HepG2 (cell line): ENCODE data around the gene POC1A. TPM values are rescaled to one million over a fixed set of nuclear protein-coding genes. Genes with fewer than 3 reads are reported as not detected.

Source experiments
- ARID2 ChIP-seq: sonication (generic); formaldehyde crosslinking; IDR thresholded peaks from 2 replicates; pipeline ENCODE4 v1.8.1; 2022; ENCODE audit warnings: mild to moderate bottlenecking, missing genetic modification reagents, borderline replicate concordance
- GFI1 ChIP-seq: sonication (generic); formaldehyde crosslinking; IDR thresholded peaks from 2 replicates; pipeline ENCODE4 v1.5.0; 2020; ENCODE audit warnings: missing genetic modification reagents, mild to moderate bottlenecking, borderline replicate concordance
- NFATC3 ChIP-seq: sonication (generic); formaldehyde crosslinking; IDR thresholded peaks from 2 replicates; pipeline ENCODE4 v1.5.1; 2020; ENCODE audit warnings: mild to moderate bottlenecking, missing genetic modification reagents
- ZBTB38 ChIP-seq: sonication (generic); formaldehyde crosslinking; IDR thresholded peaks from 2 replicates; pipeline ENCODE4 v1.5.1; 2020; ENCODE audit warnings: mild to moderate bottlenecking, missing genetic modification reagents
- ZMAT3 ChIP-seq: sonication (generic); formaldehyde crosslinking; conservative IDR thresholded peaks from 2 replicates; pipeline ENCODE4 v1.7.0; 2021; ENCODE audit warnings: missing genetic modification reagents
- ZNF460 ChIP-seq: sonication (generic); formaldehyde crosslinking; IDR thresholded peaks from 2 replicates; pipeline ENCODE4 v1.5.1; 2020; ENCODE audit warnings: missing genetic modification reagents, mild to moderate bottlenecking, borderline replicate concordance
- polyA plus RNA-seq, 8 experiments: library from polyadenylated mRNA; depleted of rRNA in 3 of 8; stranded (reverse) in 7 of 8; unstranded in 1 of 8; fragments of >200 nt; fragmentation: Illumina TruSeq in 4 of 8; extraction: Trizol in 4 of 8; gene quantifications; 2 replicates each; pipeline versions ENCODE4 v1.2.1 to v1.2.3, GENCODE V29; 2011 to 2016; ENCODE audit warnings: low read depth in 4 of 8, missing spikeins in 1 of 8, mixed read lengths in 1 of 8; ENCODE audit not compliant: insufficient read depth in 1 of 8
- total RNA-seq, 5 experiments: library from RNA; depleted of rRNA; stranded (reverse); fragments of >200 nt; fragmentation: Illumina TruSeq; extraction: Trizol; gene quantifications; 2 replicates each; pipeline ENCODE4 v1.2.3, GENCODE V29; 2016; ENCODE audit warnings: low read depth in 1 of 5
- TF ChIP-seq, protein P1 (sequence below): sonication (generic); formaldehyde crosslinking; IDR thresholded peaks from 2 replicates; pipeline ENCODE4 v1.9.0; 2022; ENCODE audit warnings: low read depth, missing genetic modification reagents
- TF ChIP-seq, protein P2 (sequence below): sonication (generic); formaldehyde crosslinking; IDR thresholded peaks from 2 replicates; pipeline ENCODE4 v1.5.1; 2020; ENCODE audit warnings: missing genetic modification reagents, mild to moderate bottlenecking, borderline replicate concordance
- TF ChIP-seq, protein P3 (sequence below): sonication (generic); formaldehyde crosslinking; IDR thresholded peaks from 2 replicates; pipeline ENCODE4 v1.4.0; 2020; ENCODE audit warnings: missing genetic modification reagents, borderline replicate concordance
- TF ChIP-seq, protein P4 (sequence below): sonication (generic); formaldehyde crosslinking; IDR thresholded peaks from 2 replicates; pipeline ENCODE4 v1.4.0; 2020; ENCODE audit warnings: missing genetic modification reagents, borderline replicate concordance
- TF ChIP-seq, protein P5 (sequence below): sonication (generic); formaldehyde crosslinking; IDR thresholded peaks from 2 replicates; pipeline ENCODE4 v1.4.0; 2020; ENCODE audit warnings: missing genetic modification reagents, borderline replicate concordance

POC1A gene
- total and polyA plus RNA-seq, 2 of the 13 experiments (the other 11 are each of a cell fraction or from before 2014, with no cell fraction given), result 14.6 to 20.0 TPM

- TF ChIP-seq, protein P1, sequence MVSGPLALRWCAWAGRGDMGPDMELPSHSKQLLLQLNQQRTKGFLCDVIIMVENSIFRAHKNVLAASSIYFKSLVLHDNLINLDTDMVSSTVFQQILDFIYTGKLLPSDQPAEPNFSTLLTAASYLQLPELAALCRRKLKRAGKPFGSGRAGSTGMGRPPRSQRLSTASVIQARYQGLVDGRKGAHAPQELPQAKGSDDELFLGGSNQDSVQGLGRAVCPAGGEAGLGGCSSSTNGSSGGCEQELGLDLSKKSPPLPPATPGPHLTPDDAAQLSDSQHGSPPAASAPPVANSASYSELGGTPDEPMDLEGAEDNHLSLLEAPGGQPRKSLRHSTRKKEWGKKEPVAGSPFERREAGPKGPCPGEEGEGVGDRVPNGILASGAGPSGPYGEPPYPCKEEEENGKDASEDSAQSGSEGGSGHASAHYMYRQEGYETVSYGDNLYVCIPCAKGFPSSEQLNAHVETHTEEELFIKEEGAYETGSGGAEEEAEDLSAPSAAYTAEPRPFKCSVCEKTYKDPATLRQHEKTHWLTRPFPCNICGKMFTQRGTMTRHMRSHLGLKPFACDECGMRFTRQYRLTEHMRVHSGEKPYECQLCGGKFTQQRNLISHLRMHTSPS (CRISPR knock-in tag), result peak; percentile 14; the same call in 1 of the 2 replicates
- TF ChIP-seq NFATC3 (CRISPR knock-in tag), result no peak
- TF ChIP-seq, protein P2, sequence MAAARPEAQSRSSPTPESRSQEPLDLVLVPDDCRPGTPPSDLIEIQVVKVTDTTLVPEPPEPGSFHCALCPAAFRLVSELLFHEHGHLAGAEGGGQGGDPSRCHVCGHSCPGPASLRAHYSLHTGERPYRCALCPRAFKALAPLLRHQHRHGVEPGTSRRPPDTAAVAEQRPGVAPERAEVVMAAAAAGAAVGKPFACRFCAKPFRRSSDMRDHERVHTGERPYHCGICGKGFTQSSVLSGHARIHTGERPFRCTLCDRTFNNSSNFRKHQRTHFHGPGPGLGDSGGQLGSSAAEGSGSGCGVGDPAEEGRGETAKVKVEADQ (CRISPR knock-in tag), result no peak
- no peak for TF ChIP-seq ZBTB38 (CRISPR knock-in tag)
- TF ChIP-seq, protein P3, sequence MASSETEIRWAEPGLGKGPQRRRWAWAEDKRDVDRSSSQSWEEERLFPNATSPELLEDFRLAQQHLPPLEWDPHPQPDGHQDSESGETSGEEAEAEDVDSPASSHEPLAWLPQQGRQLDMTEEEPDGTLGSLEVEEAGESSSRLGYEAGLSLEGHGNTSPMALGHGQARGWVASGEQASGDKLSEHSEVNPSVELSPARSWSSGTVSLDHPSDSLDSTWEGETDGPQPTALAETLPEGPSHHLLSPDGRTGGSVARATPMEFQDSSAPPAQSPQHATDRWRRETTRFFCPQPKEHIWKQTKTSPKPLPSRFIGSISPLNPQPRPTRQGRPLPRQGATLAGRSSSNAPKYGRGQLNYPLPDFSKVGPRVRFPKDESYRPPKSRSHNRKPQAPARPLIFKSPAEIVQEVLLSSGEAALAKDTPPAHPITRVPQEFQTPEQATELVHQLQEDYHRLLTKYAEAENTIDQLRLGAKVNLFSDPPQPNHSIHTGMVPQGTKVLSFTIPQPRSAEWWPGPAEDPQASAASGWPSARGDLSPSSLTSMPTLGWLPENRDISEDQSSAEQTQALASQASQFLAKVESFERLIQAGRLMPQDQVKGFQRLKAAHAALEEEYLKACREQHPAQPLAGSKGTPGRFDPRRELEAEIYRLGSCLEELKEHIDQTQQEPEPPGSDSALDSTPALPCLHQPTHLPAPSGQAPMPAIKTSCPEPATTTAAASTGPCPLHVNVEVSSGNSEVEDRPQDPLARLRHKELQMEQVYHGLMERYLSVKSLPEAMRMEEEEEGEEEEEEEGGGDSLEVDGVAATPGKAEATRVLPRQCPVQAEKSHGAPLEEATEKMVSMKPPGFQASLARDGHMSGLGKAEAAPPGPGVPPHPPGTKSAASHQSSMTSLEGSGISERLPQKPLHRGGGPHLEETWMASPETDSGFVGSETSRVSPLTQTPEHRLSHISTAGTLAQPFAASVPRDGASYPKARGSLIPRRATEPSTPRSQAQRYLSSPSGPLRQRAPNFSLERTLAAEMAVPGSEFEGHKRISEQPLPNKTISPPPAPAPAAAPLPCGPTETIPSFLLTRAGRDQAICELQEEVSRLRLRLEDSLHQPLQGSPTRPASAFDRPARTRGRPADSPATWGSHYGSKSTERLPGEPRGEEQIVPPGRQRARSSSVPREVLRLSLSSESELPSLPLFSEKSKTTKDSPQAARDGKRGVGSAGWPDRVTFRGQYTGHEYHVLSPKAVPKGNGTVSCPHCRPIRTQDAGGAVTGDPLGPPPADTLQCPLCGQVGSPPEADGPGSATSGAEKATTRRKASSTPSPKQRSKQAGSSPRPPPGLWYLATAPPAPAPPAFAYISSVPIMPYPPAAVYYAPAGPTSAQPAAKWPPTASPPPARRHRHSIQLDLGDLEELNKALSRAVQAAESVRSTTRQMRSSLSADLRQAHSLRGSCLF, result no peak
- peak; percentile 2; the same call in 1 of the 2 replicates for TF ChIP-seq ZMAT3 (CRISPR knock-in tag)
- TF ChIP-seq, protein P4, sequence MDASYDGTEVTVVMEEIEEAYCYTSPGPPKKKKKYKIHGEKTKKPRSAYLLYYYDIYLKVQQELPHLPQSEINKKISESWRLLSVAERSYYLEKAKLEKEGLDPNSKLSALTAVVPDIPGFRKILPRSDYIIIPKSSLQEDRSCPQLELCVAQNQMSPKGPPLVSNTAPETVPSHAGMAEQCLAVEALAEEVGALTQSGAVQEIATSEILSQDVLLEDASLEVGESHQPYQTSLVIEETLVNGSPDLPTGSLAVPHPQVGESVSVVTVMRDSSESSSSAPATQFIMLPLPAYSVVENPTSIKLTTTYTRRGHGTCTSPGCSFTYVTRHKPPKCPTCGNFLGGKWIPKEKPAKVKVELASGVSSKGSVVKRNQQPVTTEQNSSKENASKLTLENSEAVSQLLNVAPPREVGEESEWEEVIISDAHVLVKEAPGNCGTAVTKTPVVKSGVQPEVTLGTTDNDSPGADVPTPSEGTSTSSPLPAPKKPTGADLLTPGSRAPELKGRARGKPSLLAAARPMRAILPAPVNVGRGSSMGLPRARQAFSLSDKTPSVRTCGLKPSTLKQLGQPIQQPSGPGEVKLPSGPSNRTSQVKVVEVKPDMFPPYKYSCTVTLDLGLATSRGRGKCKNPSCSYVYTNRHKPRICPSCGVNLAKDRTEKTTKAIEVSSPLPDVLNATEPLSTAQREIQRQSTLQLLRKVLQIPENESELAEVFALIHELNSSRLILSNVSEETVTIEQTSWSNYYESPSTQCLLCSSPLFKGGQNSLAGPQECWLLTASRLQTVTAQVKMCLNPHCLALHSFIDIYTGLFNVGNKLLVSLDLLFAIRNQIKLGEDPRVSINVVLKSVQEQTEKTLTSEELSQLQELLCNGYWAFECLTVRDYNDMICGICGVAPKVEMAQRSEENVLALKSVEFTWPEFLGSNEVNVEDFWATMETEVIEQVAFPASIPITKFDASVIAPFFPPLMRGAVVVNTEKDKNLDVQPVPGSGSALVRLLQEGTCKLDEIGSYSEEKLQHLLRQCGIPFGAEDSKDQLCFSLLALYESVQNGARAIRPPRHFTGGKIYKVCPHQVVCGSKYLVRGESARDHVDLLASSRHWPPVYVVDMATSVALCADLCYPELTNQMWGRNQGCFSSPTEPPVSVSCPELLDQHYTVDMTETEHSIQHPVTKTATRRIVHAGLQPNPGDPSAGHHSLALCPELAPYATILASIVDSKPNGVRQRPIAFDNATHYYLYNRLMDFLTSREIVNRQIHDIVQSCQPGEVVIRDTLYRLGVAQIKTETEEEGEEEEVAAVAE (CRISPR knock-in tag), result no peak
- TF ChIP-seq GFI1 (CRISPR knock-in tag), result peak; percentile 95
- TF ChIP-seq ARID2 (CRISPR knock-in tag), result no peak
- TF ChIP-seq, protein P5, sequence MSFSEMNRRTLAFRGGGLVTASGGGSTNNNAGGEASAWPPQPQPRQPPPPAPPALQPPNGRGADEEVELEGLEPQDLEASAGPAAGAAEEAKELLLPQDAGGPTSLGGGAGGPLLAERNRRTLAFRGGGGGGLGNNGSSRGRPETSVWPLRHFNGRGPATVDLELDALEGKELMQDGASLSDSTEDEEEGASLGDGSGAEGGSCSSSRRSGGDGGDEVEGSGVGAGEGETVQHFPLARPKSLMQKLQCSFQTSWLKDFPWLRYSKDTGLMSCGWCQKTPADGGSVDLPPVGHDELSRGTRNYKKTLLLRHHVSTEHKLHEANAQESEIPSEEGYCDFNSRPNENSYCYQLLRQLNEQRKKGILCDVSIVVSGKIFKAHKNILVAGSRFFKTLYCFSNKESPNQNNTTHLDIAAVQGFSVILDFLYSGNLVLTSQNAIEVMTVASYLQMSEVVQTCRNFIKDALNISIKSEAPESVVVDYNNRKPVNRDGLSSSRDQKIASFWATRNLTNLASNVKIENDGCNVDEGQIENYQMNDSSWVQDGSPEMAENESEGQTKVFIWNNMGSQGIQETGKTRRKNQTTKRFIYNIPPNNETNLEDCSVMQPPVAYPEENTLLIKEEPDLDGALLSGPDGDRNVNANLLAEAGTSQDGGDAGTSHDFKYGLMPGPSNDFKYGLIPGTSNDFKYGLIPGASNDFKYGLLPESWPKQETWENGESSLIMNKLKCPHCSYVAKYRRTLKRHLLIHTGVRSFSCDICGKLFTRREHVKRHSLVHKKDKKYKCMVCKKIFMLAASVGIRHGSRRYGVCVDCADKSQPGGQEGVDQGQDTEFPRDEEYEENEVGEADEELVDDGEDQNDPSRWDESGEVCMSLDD (CRISPR knock-in tag), result no peak
- peak; percentile 30; the same call in 1 of the 2 replicates for TF ChIP-seq ZNF460
Measured at GRCh38 chr3:52080830-52081719, 73.1 kb downstream of the POC1A start (continued).
